HG03159 (cell line): ENCODE results near the gene RIMBP2.

Experiments used
- ATAC-seq: cut with Tn5 transposase; IDR thresholded peaks from one replicate; pipeline ENCODE4 v1.9.1; 2021; ENCODE audit warnings: mild to moderate bottlenecking, moderate library complexity; ENCODE audit not compliant: unreplicated experiment

RIMBP2 gene

DNA sequence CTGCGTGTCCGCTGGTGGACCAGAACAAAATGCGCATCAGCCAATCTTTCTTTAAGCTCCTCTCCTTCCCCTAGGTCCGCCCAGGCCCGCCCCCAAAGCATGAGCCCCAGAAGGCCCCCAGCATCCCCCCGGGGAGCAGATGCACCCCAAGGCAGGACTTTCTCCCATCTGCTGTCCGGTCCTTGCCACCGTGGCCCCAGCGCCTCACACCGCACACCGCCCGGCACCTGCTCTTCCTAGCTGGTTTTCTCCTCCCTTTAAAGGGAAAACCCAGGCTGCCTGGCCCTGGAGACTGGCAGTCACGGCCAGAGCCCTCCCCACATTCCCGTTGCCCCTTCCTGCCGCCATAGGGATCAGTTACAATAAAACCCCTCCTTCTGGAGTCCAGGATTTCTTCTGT lies 30.2 kb downstream of the RIMBP2 start:
- ATAC-seq, result no peak

DNA sequence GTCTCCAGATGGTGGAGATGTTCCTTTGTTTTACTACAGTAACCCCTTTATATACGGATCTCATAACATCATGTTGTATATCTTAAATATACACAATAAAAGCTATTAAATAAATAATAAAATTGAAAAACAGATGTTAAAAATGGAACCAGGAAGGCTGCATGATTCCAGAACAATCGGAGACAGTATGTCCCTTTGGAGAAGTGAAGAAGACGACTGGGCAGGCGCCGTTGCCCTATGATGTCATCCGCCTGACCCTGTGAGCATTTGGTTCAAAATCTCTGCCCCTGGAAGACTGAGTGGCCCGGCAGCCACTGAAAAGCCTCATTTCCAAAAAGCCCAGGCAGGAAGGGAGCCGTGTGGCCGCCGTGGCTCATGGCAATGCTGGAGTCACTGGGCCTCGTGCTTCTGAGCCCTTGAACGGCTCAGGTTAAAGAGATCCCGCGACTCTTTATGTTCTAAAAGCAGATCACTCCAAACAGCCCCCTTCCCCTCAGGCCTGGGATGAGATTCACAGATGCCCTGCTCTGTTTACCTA lies 30.8 kb downstream of the RIMBP2 start:
- ATAC-seq, result no peak

DNA sequence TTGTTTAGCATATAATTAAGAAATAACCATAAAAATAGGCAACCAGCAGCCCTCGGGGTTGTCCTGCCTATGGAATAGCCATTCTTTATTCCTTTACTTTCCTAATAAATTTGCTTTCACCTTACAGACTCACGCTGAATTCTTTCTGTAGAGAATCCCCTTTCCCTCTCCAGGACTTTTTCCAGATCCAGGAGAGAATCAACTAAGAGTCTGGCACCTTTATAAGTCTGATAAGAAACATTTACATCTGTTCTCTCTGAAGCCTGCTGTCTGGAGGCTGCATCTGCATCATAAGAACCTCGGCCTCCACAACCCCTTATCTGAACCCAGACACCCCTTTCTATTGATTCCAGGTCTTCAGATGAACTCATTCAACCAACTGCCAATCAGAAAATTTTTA lies 32.3 kb downstream of the RIMBP2 start:
- ATAC-seq, result no peak

DNA sequence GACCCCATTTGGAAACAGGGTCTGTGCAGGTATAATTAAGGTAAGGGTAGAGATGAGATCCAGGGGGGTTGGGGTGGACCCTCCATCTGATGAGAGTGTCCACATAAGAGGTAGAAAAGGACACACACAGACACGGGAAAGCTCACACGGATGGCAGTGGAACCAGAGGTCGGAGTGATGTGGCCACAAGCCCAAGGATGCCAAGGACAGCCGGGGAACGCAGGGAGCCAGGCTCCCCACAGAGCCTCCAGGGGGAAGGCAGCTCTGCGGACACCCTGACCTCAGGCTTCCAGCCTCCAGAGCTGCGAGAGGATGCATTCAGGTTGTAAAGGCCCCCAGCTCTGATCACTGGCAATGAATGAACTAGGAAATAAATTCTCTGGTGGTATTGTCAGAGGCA lies 33.0 kb downstream of the RIMBP2 start:
- ATAC-seq, result no peak

DNA sequence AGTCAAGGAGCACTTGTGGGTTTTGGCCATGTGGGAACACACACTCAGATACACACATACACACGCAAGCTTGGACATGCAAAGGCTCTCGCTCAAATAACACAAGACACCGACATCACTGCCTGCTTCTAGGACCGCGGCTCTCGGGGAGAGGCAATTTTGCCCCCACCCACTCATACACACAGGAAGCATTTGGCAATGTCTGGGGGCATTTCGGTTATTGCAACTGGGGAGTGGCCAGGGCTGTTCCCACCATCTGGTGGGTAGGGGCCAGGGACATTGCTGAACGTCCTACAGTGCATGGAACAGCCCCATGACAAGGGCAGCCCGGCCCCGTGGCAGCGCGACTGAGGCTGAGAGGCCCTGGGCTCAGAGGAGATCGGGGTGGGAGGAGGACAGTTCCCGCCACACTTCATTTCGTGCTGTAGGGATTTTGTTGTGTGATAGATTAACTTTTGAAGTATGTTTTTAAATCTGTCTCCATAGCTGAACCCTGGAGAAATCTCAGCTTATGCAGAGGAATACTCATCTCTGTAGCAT lies 35.6 kb downstream of the RIMBP2 start:
- no peak for ATAC-seq

DNA sequence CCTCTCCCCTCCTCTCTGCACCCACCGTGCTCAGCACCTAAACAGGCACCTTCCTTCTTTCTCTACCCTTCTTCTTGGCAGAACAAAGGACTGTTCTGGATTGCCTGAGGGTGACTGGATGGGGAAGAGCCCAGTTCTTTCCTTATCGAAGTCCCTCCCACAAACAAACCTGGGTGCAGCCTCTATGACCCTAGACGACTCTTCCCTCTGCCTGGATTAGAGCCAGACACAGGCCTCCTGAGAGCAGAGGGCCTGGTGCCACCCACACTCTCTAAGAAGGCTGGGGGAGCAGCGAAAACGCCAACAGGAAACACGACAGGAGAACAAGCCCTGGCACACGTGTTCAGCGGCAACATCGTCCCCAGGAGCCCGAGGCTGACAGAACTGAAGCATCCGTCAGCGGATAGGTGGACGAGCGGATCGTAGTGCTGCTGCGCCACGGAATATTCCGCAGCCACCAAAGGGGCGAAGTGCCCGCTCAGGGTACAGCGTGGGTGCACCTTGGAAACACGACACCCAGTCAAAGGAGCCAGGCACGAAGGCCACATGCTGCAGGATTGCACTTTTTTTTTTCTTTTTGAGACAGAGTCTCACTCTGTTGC lies 38.0 kb downstream of the RIMBP2 start:
- ATAC-seq, result no peak

DNA sequence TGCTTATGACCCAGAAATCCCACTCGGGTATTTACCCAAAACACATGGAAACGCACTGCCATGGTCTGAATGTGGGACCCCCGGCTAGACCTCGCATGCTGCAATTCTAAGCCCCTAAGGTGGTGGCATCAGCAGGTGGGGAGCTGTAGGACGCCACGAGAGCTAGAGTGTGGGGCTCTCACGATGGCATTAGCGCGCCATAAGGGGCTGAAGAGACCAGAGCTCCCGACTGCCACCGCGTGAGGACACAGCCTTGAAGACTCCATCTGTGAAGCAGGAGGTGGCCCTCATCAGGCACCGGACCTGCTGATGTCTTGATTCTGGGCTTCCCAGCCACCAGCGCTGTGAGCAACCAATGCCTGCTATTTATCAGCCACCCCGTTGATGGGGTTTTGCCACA lies 40.3 kb downstream of the RIMBP2 start:
- ATAC-seq, result no peak

DNA sequence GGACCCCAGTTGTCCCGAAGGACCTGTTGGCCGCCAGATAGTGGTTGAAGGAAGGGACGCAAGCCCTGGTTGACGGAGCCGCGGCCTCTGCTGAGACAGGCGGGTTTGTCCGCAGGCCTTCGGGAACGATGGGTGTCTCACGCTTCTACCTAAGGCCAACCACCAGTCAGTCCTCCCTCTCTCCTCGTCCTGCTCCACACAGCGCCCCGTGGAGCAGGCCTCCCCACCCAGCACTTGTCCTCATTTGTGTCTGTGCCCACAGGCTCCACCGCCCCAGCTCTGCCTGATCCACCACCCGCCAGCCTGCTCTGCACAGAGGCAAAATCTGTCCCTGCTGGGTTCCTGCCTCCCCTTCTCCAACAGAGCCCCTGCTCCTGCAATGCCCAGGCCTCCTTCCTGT lies 41.0 kb downstream of the RIMBP2 start:
- no peak for ATAC-seq

DNA sequence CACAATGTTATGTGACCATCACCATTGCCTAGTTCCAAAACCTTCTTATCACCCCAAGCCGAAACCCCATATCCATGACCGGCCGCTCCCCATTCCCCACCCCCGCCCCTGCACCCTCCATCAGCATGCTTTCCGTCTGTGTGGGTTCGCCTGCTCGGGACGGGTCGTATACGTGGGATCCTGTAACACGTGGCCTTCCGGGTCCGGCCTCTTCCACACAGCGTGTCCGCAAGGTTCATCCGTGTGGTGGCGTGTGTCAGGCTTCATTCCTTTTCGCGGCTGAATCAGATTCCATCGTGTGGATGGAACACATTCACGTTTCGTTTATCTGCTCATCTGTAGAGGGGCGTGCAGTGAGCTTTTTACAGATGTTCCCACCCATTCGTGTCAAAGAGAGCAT lies 41.4 kb downstream of the RIMBP2 start:
- no peak for ATAC-seq

DNA sequence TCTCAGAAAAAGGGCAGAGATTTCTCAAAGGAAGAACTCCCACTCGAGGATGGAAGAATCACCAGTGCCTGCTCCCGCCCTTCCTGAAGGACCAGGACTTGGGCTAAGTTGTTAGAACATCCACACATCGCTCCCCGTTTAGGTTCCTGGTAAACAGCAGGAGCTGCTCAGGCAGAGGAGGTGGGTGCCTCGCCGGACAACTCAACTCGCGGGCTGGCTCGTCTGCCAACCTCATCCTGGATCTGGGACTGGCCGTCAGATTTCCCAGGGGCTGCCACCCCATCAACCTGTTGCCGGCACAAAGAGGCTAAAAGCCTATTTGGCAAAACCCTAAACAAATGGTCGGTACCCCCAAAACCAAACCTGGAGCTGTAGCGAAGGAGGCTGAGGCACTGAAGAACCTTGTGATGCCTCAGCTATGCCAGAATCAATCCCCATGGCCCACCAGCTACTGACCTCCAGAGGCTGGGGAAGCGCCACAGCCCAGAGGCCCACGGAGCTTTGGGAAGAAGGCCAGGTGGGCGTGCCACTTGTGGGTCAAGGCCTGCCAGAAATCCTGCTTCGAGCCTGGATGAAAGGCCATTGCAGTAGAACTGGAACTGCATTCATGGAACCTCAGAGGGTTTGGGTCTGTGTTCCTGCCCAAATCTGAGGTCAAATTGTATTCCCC lies 42.9 kb downstream of the RIMBP2 start:
- no peak for ATAC-seq

DNA sequence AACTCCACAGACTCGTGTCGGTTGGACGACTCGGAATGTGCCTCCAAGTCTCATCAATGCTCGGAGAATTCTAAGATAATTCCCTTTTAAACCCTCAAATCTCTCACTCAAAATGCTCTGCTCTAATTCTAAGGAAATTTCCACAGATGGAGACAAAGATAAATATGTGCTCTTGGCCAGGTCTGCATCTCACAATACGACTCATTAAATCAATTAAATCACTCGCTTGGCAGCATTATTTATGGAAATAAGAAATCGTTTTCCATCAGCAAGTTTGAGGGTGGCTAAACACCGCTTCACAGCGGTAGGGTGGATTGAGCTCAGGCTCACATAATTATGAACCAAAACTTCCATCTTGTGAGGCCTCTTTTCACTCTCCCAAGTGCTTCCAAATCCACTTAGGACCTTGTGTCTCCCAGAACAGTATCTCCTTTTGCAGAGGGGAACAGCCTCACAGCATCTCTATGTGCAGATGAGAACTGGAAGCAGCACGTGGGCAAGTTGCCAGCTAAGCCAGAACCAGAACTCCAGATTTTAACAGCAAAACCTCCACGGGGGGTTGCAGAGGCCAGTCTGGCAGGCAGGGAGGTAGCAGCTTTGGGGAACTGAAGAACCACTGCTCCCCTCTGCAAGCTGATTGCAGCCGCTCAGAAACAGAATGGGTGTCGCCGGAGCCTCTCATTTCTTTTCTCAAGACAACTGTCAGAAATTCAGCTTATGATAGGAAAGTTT lies 43.8 kb downstream of the RIMBP2 start:
- no peak for ATAC-seq

DNA sequence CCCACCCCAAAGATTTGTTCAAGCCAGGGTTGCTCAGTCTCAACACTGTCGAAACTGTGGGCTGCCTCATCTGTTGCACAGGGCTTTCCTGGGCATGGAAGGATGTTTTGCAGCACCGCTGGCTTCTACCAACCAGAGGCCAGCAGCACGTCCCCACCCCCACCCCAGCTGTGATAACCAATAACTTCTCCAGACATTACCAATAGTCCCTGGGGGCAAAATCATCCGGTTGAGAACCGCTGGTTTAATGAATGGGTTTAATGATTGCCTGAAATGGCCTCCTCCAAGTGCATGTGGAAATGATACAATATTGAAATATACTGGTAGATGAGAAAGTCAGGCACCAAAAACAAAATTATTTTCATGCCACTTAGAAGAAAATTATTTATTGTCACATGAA lies 44.5 kb downstream of the RIMBP2 start:
- no peak for ATAC-seq

DNA sequence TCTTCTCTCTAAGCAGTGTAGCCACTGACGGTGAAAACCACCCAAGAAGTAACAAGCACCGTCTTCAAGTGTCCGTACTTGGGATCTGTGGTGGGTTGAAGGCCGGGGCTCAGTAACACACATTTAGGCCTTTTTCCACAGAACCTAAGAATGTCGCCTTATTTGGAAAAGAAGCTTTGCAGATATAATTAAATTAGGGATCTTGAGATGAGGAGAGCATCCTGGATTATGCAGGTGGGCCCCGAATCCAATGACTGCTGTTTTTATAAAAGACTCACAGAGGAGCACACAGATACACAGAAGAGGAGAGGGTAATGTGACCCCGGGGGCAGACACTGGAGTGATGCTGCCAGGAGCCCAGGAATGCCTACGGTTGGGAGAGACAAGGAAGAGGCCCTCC lies 46.3 kb downstream of the RIMBP2 start:
- ATAC-seq, result no peak

DNA sequence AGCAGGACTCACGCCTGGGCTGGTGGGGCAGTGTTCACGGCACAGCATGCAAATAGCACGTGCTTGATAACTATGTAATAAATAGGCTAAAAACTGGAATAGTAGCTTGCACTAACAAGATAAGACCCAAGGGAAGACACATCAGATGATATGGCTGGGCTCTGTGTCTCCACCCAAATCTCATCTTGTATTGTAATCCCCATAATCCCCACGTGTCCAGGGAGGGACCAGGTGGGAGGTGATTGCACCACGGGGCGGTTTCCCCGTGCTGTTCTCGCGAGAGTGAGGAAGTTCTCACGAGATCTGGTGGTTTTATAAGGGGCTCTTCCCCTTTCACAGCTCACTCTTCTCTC lies 46.9 kb downstream of the RIMBP2 start:
- no peak for ATAC-seq

DNA sequence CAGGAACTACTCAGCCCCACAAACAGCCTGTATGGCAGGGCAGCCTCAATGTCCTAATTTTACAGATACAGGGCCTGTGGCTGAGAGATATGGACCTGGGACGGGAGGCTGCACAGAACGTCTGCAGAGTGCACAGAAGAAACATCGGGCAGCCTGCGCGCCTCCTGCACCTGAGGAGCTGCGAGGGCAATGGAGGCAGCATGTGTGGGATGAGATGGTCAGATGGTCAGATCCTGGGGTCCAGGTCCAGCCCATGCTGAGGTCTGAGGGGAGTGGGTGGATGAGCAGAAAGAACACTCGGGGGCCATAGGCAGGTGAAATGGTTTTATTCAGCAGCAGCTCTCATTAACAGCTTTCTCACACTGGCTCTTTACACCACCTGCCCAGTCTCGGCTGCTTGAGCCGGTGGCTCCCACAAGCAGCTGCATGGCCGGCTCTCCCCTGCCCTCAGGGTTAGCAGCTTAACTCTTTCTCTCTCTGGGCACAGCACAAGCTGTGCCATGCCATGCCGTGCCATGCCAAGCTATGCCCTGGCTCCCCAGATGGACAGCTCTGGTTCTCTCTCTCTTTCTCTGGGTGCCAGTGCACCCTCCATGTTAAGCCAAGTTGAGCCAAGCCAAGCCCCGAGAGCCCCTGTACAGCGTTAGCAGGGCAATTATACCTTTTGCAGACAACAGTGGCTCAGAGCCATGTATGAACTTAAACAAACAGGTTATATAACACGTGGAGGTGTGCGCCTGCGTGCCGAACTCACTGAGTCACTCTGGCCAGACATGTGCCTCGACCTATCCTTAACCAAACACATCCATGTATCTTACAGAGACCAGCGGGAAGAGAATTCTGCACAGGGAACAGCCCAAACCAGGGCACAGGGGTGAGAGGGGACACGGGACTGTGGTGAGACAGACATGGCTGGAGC lies 47.6 kb downstream of the RIMBP2 start:
- no peak for ATAC-seq

DNA sequence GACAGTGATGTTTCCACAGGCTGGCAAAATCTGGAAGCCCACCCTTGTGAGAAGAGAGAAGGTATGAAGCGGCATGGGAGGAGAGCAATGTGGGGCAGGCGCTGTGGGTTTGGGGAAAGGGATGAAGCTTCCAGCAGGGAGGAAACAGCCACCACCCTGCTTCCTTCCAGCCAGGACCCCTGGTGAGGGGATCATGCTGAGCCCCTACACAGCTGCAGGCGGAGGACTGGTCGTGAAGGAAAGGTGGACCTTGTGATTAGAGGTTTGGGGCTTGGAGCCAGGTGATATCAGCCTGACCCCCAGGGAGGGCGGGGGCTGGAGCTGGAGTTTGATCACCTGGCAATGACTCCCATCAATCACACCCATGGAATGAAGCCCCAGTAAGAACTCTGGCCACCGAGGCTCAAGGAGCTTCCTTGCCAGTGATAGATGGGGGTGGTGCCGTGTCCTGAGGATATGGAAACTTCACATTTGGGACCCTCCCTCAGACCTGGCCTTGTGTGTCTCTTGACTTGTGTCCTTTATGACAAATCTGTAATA lies 48.6 kb downstream of the RIMBP2 start:
- ATAC-seq, result no peak

DNA sequence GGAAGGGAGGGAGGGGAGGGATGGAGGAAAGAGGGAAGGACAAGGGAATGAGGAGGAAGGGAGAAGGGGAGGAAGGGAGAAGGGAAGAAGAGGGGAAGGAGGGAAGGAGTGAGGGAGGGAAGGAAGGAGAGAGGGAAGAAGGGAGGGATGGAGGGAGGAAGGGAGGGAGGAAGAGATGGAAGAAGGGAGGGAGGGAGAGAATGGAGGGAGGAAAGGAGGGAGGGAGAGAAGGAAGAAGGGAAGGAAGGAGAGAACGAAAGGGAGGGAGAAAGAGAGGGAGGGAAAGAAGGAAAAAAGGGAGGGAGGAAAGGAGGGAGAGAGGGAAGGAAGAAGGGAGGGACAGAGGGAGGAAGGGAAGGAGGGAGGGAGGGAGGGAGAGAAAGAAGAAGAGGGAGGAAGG lies 49.5 kb downstream of the RIMBP2 start:
- no peak for ATAC-seq

DNA sequence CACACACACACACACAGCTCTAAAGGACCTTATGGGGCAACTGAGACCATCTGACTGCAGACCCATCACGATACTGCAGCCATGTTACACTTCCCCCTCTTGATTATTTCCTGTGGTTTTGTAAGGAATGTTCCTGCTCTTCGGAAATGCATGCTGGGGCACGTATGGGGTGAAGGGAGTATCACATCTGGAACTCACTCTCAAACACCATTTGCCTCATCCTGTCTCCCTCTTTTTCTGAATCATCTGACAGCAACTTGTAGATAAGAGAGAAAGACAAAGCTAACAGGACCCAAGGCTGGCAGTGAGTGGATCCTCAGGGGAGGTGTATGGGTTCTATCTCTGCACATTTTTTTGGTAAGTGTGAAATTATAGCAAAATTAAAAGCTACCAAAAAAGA lies 50.3 kb downstream of the RIMBP2 start:
- no peak for ATAC-seq

DNA sequence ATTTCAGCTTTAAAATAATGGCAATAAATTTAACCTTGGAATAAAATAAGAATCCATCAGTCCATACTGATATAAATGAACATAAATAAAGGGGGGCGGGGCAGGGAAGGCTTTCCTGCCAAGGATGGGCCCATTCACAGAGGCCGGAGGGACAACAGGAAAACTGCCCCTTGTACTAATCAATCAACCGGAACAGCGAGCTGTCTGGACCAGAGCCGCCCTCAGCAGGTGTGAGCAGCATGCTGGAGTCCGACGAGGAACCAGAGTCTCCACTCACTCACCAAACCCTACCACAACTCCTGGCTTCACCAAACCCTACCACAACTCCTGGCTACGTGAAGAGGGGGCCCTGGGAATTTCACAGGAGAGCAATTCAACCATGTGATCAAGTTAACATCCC lies 51.3 kb downstream of the RIMBP2 start:
- no peak for ATAC-seq

DNA sequence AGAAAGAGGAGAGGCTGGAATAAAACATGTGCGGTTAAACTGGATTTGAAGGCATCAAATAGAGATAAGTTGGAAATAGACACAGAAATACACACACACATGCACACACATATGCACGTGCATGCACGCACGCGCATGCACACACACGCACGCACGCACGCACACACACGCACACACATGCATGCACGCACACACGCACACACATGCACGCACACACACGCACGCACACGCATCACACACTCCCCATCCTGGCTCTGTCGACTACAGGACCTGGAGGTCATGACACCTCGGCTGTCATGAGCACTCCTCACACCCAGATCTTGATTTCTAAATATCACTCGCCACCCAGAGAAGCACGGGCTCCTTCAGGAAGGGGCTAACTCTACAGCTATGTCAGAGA lies 51.8 kb downstream of the RIMBP2 start:
- no peak for ATAC-seq

DNA sequence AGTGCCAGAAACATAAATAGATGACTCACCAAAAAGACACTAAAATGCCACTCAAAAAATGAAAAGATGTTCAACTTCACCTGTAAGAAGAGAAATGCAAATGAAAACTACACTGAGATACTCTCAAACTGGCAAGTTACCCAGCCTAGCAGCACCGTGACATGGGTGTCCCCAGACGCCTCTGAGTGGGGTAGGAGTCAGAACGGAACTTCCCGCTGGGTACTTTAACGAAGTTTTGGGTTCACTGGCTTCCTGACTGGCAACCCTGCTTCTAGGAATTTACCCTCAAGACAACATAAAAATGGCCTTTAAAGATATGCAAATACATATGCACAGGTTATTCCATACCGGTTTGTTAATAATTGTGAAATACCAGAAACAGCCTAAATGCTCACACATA lies 52.6 kb downstream of the RIMBP2 start:
- no peak for ATAC-seq
